ENCODE data around the gene NUBP2.

DNA sequence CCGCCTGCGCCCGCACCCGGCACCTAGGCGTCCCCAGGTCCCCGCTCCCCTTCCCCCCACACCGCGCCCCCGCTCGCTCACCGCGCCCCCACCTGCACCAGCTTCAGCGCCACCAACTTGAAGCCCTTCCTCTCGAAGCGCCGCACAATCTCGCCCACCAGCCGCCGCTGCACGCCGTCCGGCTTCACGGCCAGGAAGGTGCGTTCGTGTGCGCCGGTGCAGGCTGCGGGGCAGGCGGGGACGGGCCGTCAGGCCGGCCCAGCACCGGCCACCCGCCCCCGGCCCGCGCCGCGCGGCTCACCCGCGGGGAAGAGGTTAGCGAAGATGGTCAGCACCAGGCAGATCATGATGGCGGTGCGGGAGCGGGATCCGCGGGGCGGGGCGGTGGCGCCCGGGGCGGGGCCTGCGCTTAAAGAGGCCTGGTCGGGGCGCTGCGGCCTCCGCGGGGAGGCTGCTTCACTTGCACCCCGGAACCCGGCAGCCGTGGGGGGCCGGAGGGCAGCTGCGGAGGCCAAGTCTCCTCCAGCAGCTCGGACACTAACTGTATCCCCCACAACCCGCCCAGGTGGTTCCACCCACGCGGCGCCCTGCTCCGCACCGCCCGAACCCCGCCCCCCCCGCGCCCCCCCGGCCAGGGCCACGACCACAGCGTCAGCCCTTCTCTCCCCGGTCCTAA is 11.4 kb upstream of the NUBP2 start, which contains the start of gene NME3:
- TF ChIP-seq REST (IDR thresholded peaks at IDR 0.05; ENCODE audit: insufficient read depth in 1 of 2, low read depth in 2 of 2, low read length in 2 of 2) = no peak
- TF ChIP-seq POLR2AphosphoS5 (IDR thresholded peaks at IDR 0.05; ENCODE audit: low read depth, low read length) = no peak
- TF ChIP-seq TAF1 (IDR thresholded peaks at IDR 0.05; ENCODE audit: borderline replicate concordance, insufficient read depth, low read length) = no peak
- no peak; the same call in 1 of the 2 replicates for TF ChIP-seq SIN3A (IDR thresholded peaks at IDR 0.05; ENCODE audit: borderline replicate concordance, insufficient read depth, low read length)

Measured in PFSK-1 (cell line).